ENCODE measurements around the gene EYA3.

The EYA3 gene

GRCh38 chr1:27945020-27945419 lies 143.4 kb downstream of the EYA3 start:
- in situ Hi-C loops (cut with MboI; ENCODE audit: low sequenced_read_pairs) = no loop called here

- in situ Hi-C loops (cut with MboI; ENCODE audit: low sequenced_read_pairs) = no loop called here
Measured at GRCh38 chr1:27941671-27942540, 146.5 kb downstream of the EYA3 start.

- in situ Hi-C loops (cut with MboI; ENCODE audit: low sequenced_read_pairs) = no loop called here
Measured at GRCh38 chr1:27940870-27941560, 147.4 kb downstream of the EYA3 start.

GRCh38 chr1:27940297-27940696 lies 148.1 kb downstream of the EYA3 start:
- in situ Hi-C loops (cut with MboI; ENCODE audit: low sequenced_read_pairs) = no loop called here

- in situ Hi-C loops (cut with MboI; ENCODE audit: low sequenced_read_pairs) = no loop called here
Measured at GRCh38 chr1:27938488-27938887, 149.9 kb downstream of the EYA3 start.

- in situ Hi-C loops (cut with MboI; ENCODE audit: low sequenced_read_pairs) = no loop called here
Measured at GRCh38 chr1:27937524-27937836, 150.9 kb downstream of the EYA3 start.

DNA sequence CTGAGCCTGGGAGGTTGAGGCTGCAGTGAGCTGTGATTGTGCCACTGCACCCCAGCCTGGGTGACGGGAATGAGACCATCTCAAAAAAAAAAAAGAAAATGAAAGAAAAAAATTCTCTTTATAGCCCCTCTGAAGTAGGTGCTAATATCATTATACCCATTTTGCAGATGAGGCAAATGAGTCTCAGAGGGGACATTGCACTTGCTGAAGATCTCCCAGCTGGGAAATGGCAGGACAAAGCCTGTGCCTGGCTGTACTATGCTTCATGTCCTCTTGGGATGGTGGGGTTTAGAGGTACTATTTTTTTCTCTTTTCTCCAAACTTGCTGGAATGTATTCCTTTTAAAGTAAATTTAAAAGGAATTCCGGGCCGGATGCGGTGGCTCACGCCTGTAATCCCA lies 152.0 kb downstream of the EYA3 start:
- in situ Hi-C loops (cut with MboI; ENCODE audit: low sequenced_read_pairs) = no loop called here

GRCh38 chr1:27935721-27936120 lies 152.7 kb downstream of the EYA3 start:
- in situ Hi-C loops (cut with MboI; ENCODE audit: low sequenced_read_pairs) = no loop called here

GRCh38 chr1:27934818-27935549 lies 153.4 kb downstream of the EYA3 start, which contains the start of gene SMPDL3B:
TSS of gene SMPDL3B (plus strand) at chr1:27935000. CDS start at chr1:27935184, 184 bp downstream.
- in situ Hi-C loops (cut with MboI; ENCODE audit: low sequenced_read_pairs) = no loop called here

DNA sequence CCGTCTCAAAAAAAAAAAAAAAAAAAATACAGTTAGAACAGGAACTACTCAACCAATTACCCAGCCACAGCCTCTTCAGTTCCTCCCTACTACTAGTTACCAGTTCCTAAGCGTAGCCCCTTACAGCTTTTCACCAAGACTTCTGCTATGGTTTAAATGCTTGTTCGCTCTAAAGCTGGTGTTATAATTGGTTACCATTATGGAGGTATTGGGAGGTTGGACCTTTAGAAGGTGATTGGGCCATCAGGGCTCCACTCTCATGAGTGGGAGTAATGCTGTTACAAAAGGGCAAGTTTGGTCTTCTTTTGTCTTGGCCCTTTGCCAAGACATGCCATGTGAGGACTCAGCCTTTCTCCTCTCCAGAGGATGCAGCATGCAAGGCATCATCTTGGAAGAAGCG lies 156.7 kb downstream of the EYA3 start:
- in situ Hi-C loops (cut with MboI; ENCODE audit: low sequenced_read_pairs) = no loop called here

GRCh38 chr1:27931184-27931583 lies 157.2 kb downstream of the EYA3 start:
- in situ Hi-C loops (cut with MboI; ENCODE audit: low sequenced_read_pairs) = no loop called here

DNA sequence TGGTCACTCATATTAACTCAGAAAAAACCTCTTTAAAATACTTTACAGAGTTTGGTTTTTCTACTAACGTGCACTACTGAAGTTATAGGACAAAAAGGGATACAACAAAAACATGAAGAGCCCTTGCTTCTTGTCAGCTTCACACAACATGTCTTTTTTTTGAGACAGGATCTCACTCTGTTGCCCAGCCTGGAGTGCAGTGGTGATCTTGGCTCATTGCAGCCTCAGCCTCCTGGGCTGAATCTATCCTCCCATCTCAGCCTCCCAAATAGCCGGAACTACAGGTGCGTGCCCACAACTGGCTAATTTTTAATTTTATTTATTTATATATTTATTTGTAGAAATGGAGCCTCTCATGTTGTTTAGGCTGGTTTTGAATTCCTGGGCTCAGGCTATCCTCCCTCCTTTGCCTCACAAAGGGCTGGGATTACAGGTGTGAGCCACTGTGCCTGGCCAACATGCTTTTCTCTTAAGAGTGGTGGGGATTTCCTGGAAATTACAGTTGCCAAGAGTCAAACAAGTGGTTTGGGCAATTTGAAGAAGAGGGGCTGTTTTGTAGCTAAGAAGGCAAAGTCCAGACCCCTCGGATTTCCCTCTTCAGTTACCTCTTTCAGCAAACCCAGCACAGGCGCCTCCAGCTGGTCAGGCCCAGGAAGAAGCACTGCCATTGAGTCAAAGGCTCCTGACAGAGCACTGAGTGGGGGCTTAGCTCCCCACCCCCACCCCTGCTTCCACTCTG lies 160.0 kb downstream of the EYA3 start:
- in situ Hi-C loops (cut with MboI; ENCODE audit: low sequenced_read_pairs) = no loop called here

DNA sequence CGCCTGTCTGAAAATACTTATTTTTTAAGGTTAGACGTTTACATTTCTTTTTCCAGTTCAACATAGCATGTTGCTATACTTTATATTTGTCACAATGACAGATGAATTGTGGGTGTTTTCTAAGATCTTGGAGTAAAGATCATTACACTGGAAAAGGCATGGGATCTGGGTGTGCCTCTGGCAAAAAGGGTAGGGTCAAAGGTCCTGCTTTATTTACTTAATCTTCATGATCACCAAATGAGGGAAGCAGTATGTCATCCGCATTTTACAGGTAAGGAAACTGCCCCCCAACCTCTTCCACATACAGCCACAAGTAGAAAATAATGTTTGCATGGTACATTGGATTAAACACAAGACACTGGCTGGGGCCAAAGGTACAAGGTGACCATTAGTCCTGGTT lies 166.1 kb downstream of the EYA3 start:
- in situ Hi-C loops (cut with MboI; ENCODE audit: low sequenced_read_pairs) = no loop called here
